ENCODE measurements around the gene CCR3. TPM values are rescaled to one million over a fixed set of nuclear protein-coding genes. Genes with fewer than 3 reads are reported as not detected.

Gene CCR3
- total RNA-seq, 1 donor from 2014 or later, result not detected

GRCh38 chr3:46278816-46279672 is 36.8 kb downstream of the CCR3 start:
- Histone ChIP-seq H3K27ac (no peak overlapping the region), H3K4me3 (no peak overlapping the region), H3K27me3 (no peaks in the 10 kb centered on the region), H3K9me3 (no peaks in the 10 kb centered on the region), H3K4me1 (peaks cover 10% of the 10 kb centered on the region), H3K36me3 (no peaks in the 10 kb centered on the region)
- no peak for DNase-seq (ENCODE audit: extremely low spot score in 2 of 2)
- no peak for TF ChIP-seq POLR2AphosphoS5 (IDR thresholded peaks at IDR 0.05; ENCODE audit: insufficient read depth in 1 of 2, low read depth in 1 of 2)
- TF ChIP-seq, protein P1, sequence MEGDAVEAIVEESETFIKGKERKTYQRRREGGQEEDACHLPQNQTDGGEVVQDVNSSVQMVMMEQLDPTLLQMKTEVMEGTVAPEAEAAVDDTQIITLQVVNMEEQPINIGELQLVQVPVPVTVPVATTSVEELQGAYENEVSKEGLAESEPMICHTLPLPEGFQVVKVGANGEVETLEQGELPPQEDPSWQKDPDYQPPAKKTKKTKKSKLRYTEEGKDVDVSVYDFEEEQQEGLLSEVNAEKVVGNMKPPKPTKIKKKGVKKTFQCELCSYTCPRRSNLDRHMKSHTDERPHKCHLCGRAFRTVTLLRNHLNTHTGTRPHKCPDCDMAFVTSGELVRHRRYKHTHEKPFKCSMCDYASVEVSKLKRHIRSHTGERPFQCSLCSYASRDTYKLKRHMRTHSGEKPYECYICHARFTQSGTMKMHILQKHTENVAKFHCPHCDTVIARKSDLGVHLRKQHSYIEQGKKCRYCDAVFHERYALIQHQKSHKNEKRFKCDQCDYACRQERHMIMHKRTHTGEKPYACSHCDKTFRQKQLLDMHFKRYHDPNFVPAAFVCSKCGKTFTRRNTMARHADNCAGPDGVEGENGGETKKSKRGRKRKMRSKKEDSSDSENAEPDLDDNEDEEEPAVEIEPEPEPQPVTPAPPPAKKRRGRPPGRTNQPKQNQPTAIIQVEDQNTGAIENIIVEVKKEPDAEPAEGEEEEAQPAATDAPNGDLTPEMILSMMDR (IDR thresholded peaks at IDR 0.05), result no peak
- TF ChIP-seq POLR2A (IDR thresholded peaks at IDR 0.05), result no peak
- intact Hi-C loops (cut with DNase I), result no loop called here

- no peak for DNase-seq (ENCODE audit: extremely low spot score in 2 of 2)
- TF ChIP-seq, protein P1 (IDR thresholded peaks at IDR 0.05), result no peak
- no peak for TF ChIP-seq POLR2A (IDR thresholded peaks at IDR 0.05)
- no peak for TF ChIP-seq POLR2AphosphoS5 (IDR thresholded peaks at IDR 0.05; ENCODE audit: insufficient read depth in 1 of 2, low read depth in 1 of 2)
- H3K27me3 ChIP-seq, result no peaks in the 10 kb centered on the region
- H3K36me3 ChIP-seq, result no peaks in the 10 kb centered on the region
- no peak overlapping the region for H3K27ac ChIP-seq
- peaks cover 10% of the 10 kb centered on the region for H3K4me1 ChIP-seq
- intact Hi-C loops (cut with DNase I), result no loop called here
- no peak overlapping the region for H3K4me3 ChIP-seq
- no peaks in the 10 kb centered on the region for H3K9me3 ChIP-seq
Measured at GRCh38 chr3:46280105-46280797, 38.0 kb downstream of the CCR3 start.

- Histone ChIP-seq H3K4me3 (no peak overlapping the region), H3K9me3 (no peaks in the 10 kb centered on the region), H3K4me1 (peaks cover 10% of the 10 kb centered on the region), H3K36me3 (no peaks in the 10 kb centered on the region), H3K27ac (no peak overlapping the region), H3K27me3 (no peaks in the 10 kb centered on the region)
- TF ChIP-seq, protein P1 (IDR thresholded peaks at IDR 0.05), result no peak
- no peak for TF ChIP-seq POLR2AphosphoS5 (IDR thresholded peaks at IDR 0.05; ENCODE audit: insufficient read depth in 1 of 2, low read depth in 1 of 2)
- no peak for TF ChIP-seq POLR2A (IDR thresholded peaks at IDR 0.05)
- intact Hi-C loops (cut with DNase I), result no loop called here
- DNase-seq (ENCODE audit: extremely low spot score in 2 of 2), result no peak
Measured at GRCh38 chr3:46281551-46281950, 39.3 kb downstream of the CCR3 start.

GRCh38 chr3:46282041-46282440 is 39.8 kb downstream of the CCR3 start:
- intact Hi-C loops (cut with DNase I), result no loop called here
- peaks cover 10% of the 10 kb centered on the region for H3K4me1 ChIP-seq
- TF ChIP-seq, protein P1 (IDR thresholded peaks at IDR 0.05), result no peak
- TF ChIP-seq POLR2AphosphoS5 (IDR thresholded peaks at IDR 0.05; ENCODE audit: insufficient read depth in 1 of 2, low read depth in 1 of 2), result no peak
- no peak for TF ChIP-seq POLR2A (IDR thresholded peaks at IDR 0.05)
- no peak for DNase-seq (ENCODE audit: extremely low spot score in 2 of 2)
- no peaks in the 10 kb centered on the region for H3K9me3 ChIP-seq
- H3K27me3 ChIP-seq, result no peaks in the 10 kb centered on the region
- H3K36me3 ChIP-seq, result no peaks in the 10 kb centered on the region
- H3K27ac ChIP-seq, result no peak overlapping the region
- no peak overlapping the region for H3K4me3 ChIP-seq

DNA sequence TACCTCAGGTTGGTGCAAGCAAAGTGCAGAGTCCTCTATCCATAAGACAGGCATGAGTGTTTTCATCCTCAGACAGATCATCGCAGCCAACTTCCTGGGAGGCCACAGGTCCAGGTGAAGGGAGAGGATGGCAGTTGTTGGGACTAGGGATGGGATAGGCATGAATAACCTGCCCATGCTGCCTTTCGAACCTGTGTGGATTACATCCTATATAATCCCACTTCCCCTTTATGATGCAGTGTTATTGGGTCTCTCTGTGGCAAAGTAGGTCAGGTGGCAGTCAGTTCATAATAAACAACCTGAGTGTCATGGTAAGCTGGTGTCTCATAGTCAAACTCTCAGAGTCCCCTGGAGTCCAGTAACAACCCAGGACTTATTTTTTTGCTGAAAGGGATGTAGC is 40.4 kb downstream of the CCR3 start:
- no peak overlapping the region for H3K27ac ChIP-seq
- no peaks in the 10 kb centered on the region for H3K27me3 ChIP-seq
- no peak for DNase-seq (ENCODE audit: extremely low spot score in 2 of 2)
- no peaks in the 10 kb centered on the region for H3K36me3 ChIP-seq
- no peak for TF ChIP-seq POLR2A (IDR thresholded peaks at IDR 0.05)
- TF ChIP-seq POLR2AphosphoS5 (IDR thresholded peaks at IDR 0.05; ENCODE audit: insufficient read depth in 1 of 2, low read depth in 1 of 2), result no peak
- TF ChIP-seq, protein P1 (IDR thresholded peaks at IDR 0.05), result no peak
- no peak overlapping the region for H3K4me3 ChIP-seq
- H3K9me3 ChIP-seq, result no peaks in the 10 kb centered on the region
- intact Hi-C loops (cut with DNase I), result no loop called here
- peaks cover 10% of the 10 kb centered on the region for H3K4me1 ChIP-seq
